HFF-Myc (cell line): ENCODE measurements around the gene PDXK.

Experiments used
- DNase-seq: peaks from one replicate; pipeline ENCODE4 v3.0.0-alpha.2; 2011; ENCODE audit warnings: low read depth; ENCODE audit errors: extremely low read depth
- H3K4me3 ChIP-seq: replicated peaks from 2 replicates; pipeline ENCODE4 v1.5.1; 2011; ENCODE audit warnings: low read depth, mild to moderate bottlenecking, control low read depth, low read length
- CTCF ChIP-seq: IDR thresholded peaks from 2 replicates; pipeline ENCODE4 v1.5.1; 2012; ENCODE audit warnings: mild to moderate bottlenecking, low read depth, low read length, control low read depth; ENCODE audit errors: missing control alignments

PDXK gene

GRCh38 chr21:43778469-43779335 lies 59.8 kb downstream of the PDXK start:
- no peak for TF ChIP-seq CTCF
- no peak overlapping the region for H3K4me3 ChIP-seq
- no peak for DNase-seq

- no peak for TF ChIP-seq CTCF
- H3K4me3 ChIP-seq: no peak overlapping the region
- no peak for DNase-seq
Observed at GRCh38 chr21:43779660-43780059, 60.7 kb downstream of the PDXK start.

GRCh38 chr21:43781846-43782245 lies 62.9 kb downstream of the PDXK start:
- H3K4me3 ChIP-seq: no peak overlapping the region
- no peak for DNase-seq
- no peak for TF ChIP-seq CTCF

- no peak for TF ChIP-seq CTCF
- DNase-seq: no peak
- H3K4me3 ChIP-seq: no peak overlapping the region
Observed at GRCh38 chr21:43782431-43783097, 63.6 kb downstream of the PDXK start.

- DNase-seq: no peak
- no peak overlapping the region for H3K4me3 ChIP-seq
- no peak for TF ChIP-seq CTCF
Observed at GRCh38 chr21:43783098-43783700, 64.3 kb downstream of the PDXK start.

GRCh38 chr21:43785134-43785533 lies 66.2 kb downstream of the PDXK start:
- DNase-seq: no peak
- TF ChIP-seq CTCF: no peak

More at GRCh38 chr21:43785134-43785533, 66.2 kb downstream of the PDXK start:
- H3K4me3 ChIP-seq: no peak overlapping the region
